Bronchial epithelial cell (primary cell): ENCODE results near the gene UNC5B. TPM values are rescaled to one million over a fixed set of nuclear protein-coding genes. Genes with fewer than 3 reads are reported as not detected.
A peak's percentile ranks its signal among the peaks of the same experiment; 100 is the strongest.

Experiments
- DNase-seq: peaks from one replicate; pipeline ENCODE4 v3.0.0-alpha.2; 2010; ENCODE audit warnings: low read depth
- FAIRE-seq: peaks from 2 replicates; lab custom pipeline; 2011; peaks lifted over from hg19 to GRCh38; lab: Jason Lieb, UNC
- H3K27me3 ChIP-seq: 2 replicates; pipeline ENCODE4 v1.5.1; 2011; ENCODE audit warnings: low read length; ENCODE audit not compliant: control insufficient read depth, insufficient read depth
- H3K36me3 ChIP-seq: 2 replicates; pipeline ENCODE4 v1.5.1; 2011; ENCODE audit warnings: low read length; ENCODE audit not compliant: control insufficient read depth, insufficient read depth
- H3K4me3 ChIP-seq: 2 replicates; pipeline ENCODE4 v1.5.1; 2011; ENCODE audit warnings: mild to moderate bottlenecking, low read depth, low read length, control low read depth
- total RNA-seq: library from RNA; depleted of rRNA; stranded (reverse); fragments of >200 nt; gene quantifications from 2 replicates; pipeline ENCODE4 v1.2.1, GENCODE V29; 2014
- TF ChIP-seq, protein P1 (sequence below): IDR thresholded peaks from 2 replicates; pipeline ENCODE4 v1.5.1; 2011; ENCODE audit warnings: mild to moderate bottlenecking, moderate library complexity, low read length, control low read depth, inconsistent platforms; ENCODE audit not compliant: insufficient read depth, severe bottlenecking

UNC5B gene
- total RNA-seq, 1 donor from 2014 or later, result 36.6 TPM

DNA sequence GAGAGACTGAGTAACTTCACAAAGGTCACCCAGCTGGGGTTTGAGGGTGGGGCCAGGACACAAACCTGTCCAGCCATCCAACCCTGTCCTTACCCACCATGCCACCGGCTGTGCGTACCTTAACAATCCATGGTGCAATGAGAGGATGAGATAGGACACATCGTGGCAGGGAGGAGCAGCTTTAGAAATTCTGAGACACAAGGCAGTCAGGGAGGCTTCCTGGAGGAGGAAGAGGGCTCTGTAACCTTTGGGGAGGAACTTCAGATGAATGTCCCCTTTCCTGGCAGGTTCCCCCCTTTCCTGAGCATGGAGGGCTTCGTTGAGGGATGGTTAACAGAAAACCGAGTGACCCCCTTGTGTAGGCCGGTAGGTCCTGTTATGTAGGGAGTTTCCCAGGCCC is 71.0 kb downstream of the UNC5B start:
- TF ChIP-seq, protein P1, sequence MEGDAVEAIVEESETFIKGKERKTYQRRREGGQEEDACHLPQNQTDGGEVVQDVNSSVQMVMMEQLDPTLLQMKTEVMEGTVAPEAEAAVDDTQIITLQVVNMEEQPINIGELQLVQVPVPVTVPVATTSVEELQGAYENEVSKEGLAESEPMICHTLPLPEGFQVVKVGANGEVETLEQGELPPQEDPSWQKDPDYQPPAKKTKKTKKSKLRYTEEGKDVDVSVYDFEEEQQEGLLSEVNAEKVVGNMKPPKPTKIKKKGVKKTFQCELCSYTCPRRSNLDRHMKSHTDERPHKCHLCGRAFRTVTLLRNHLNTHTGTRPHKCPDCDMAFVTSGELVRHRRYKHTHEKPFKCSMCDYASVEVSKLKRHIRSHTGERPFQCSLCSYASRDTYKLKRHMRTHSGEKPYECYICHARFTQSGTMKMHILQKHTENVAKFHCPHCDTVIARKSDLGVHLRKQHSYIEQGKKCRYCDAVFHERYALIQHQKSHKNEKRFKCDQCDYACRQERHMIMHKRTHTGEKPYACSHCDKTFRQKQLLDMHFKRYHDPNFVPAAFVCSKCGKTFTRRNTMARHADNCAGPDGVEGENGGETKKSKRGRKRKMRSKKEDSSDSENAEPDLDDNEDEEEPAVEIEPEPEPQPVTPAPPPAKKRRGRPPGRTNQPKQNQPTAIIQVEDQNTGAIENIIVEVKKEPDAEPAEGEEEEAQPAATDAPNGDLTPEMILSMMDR, result no peak
- DNase-seq (no peak), FAIRE-seq (no peak)
- H3K4me3 ChIP-seq, result no peak overlapping the region
- no peaks in the 10 kb centered on the region for H3K27me3 ChIP-seq
- H3K36me3 ChIP-seq, result peaks cover 43% of the 10 kb centered on the region

DNA sequence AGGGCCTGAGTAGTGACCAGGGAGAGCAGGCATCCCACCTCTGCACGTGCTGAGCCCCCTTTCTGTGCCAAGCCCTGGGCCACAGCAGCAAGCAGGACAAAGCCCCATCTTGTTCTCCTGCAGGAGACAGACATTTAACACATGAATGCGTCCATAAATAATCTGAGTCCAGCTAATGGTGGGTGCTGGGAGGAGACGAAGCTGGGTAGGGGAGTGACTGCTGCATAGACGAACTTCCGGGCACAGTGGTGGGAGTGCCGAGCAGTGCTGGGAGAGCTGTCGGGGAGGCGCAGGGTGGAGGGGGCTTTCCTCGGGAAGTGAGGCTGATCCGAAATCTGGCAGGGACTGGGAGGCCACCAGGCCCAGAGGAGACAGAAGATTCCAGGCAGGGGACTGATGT is 71.5 kb downstream of the UNC5B start:
- H3K4me3 ChIP-seq, result no peak overlapping the region
- H3K36me3 ChIP-seq, result peaks cover 46% of the 10 kb centered on the region
- TF ChIP-seq, protein P1, result no peak
- no peaks in the 10 kb centered on the region for H3K27me3 ChIP-seq
- no peak for DNase-seq
- no peak for FAIRE-seq

DNA sequence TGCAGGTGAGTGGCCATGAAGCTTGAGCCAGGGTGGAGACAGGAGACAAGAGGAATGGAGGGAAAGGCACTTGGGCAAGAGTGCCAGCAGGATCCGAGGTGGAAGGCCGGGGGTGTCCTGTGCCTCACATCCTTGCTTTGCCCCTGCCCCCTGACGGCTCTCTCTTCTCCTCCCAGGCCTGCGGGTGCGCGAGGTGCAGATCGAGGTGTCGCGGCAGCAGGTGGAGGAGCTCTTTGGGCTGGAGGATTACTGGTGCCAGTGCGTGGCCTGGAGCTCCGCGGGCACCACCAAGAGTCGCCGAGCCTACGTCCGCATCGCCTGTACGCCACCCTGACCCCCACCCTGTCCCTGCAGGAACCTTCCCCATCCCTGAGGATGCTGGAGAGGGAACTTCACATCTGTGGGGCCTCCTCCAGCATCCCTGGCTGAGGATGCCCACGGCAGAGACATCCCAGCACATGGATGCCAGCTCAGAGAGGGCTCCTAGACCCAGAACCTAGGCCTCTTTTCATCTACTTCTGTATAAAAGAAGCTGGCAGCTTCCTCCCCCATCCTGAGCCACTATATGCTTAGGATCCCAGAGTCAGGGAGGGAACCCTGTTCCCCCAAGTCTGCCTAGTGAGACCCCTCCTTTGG is 72.3 kb downstream of the UNC5B start:
- DNase-seq (no peak), FAIRE-seq (no peak)
- Histone ChIP-seq H3K4me3 (no peak overlapping the region), H3K27me3 (no peaks in the 10 kb centered on the region), H3K36me3 (peaks cover 43% of the 10 kb centered on the region)
- TF ChIP-seq, protein P1, result no peak

DNA sequence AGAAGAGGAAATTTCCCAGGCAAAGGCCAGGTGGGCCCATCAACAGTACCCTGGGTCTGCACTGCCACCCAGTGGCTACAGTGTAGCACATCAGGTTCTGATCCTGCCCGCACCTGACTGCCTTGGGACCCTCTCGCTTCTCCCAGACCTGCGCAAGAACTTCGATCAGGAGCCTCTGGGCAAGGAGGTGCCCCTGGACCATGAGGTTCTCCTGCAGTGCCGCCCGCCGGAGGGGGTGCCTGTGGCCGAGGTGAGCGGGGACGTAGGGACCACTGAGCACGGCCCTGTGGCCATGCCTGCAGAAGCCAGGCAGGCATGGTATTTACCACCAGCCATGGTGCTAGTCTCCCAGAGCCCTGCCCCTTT is 72.8 kb downstream of the UNC5B start:
- no peak for FAIRE-seq
- Histone ChIP-seq H3K36me3 (peaks cover 43% of the 10 kb centered on the region), H3K27me3 (no peaks in the 10 kb centered on the region), H3K4me3 (no peak overlapping the region)
- TF ChIP-seq, protein P1, result peak; percentile 69
- no peak for DNase-seq

DNA sequence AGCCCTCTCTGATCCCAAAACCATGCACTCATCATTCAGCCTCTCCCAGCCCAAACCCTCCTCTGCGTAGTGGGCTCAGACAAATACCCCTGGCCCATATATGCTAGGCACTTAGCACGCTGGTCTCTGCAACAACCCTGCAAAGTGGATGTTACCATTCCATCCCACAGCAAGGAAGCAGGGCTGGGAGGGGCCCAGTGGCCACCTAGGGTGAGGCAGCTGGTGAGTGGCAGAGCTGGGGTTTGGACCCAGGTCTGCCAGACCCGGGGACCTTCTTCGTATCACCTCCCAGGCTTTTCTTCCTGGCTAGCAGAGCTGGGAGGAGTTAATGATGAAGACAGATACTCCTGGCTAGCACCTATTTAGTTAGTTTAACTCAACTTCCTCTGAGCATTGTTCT is 73.6 kb downstream of the UNC5B start:
- DNase-seq, result no peak
- Histone ChIP-seq H3K36me3 (peaks cover 45% of the 10 kb centered on the region), H3K4me3 (no peak overlapping the region), H3K27me3 (no peaks in the 10 kb centered on the region)
- no peak for FAIRE-seq
- TF ChIP-seq, protein P1, result no peak
